ENCODE results near the gene SAFB2.

Gene SAFB2

DNA sequence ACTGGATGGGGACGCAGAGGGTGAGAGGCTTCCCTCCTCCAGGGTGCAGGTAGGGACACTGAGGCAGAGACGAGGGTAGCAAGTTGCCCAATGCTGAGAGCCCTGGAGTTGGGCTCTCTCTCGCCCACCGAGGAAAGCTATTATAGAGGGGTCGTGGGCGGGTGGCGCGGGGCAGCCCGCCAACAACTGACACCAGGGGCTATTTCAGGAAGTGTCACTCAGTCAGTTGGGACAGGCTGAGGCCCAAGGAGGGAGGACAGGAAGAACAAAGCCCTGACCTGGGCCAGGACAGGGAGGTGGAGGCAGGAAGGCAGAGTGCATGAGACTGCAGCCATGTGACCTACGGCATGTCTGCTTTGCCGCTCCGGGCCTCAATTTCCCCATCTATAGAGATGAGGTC lies 84.7 kb downstream of the SAFB2 start:
- no peak overlapping the region for H3K27ac ChIP-seq (ENCODE audit: low read depth, low read length)
- no peak for TF ChIP-seq EZH2phosphoT487 (IDR thresholded peaks at IDR 0.05; ENCODE audit: borderline replicate concordance, low read length)
- TF ChIP-seq, protein P1, sequence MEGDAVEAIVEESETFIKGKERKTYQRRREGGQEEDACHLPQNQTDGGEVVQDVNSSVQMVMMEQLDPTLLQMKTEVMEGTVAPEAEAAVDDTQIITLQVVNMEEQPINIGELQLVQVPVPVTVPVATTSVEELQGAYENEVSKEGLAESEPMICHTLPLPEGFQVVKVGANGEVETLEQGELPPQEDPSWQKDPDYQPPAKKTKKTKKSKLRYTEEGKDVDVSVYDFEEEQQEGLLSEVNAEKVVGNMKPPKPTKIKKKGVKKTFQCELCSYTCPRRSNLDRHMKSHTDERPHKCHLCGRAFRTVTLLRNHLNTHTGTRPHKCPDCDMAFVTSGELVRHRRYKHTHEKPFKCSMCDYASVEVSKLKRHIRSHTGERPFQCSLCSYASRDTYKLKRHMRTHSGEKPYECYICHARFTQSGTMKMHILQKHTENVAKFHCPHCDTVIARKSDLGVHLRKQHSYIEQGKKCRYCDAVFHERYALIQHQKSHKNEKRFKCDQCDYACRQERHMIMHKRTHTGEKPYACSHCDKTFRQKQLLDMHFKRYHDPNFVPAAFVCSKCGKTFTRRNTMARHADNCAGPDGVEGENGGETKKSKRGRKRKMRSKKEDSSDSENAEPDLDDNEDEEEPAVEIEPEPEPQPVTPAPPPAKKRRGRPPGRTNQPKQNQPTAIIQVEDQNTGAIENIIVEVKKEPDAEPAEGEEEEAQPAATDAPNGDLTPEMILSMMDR (IDR thresholded peaks at IDR 0.05; ENCODE audit: low read depth, low read length, poor library complexity, severe bottlenecking): no peak

More for the DNA sequence above, 84.7 kb downstream of the SAFB2 start:
- H3K79me2 ChIP-seq (ENCODE audit: control insufficient read depth, low read length): no peaks in the 10 kb centered on the region
- H4K20me1 ChIP-seq (ENCODE audit: control insufficient read depth, insufficient read depth, low read depth, low read length): no peaks in the 10 kb centered on the region
- H3K9me2 ChIP-seq (replicated peaks; ENCODE audit: control insufficient read depth, low read length): no peaks in the 10 kb centered on the region
- no peaks in the 10 kb centered on the region for H3K27me3 ChIP-seq (ENCODE audit: control insufficient read depth, low read length)
- H3K4me2 ChIP-seq (ENCODE audit: low read length): no peak overlapping the region
- H3K4me3 ChIP-seq (ENCODE audit: low read length): no peak overlapping the region
- no peaks in the 10 kb centered on the region for H3F3A ChIP-seq (ENCODE audit: control insufficient read depth, insufficient read depth)
- no peaks in the 10 kb centered on the region for H3K36me3 ChIP-seq (ENCODE audit: control insufficient read depth, low read length)
- H3K9me3 ChIP-seq (ENCODE audit: control insufficient read depth, insufficient read depth, low read length): peaks cover 14% of the 10 kb centered on the region; the same call in 1 of the 2 replicates
- H3K4me1 ChIP-seq (ENCODE audit: control insufficient read depth, low read length): no peaks in the 10 kb centered on the region
